GM12878 (cell line): Measurements from ENCODE around the gene ZNF367. TPM values are rescaled to one million over a fixed set of nuclear protein-coding genes. Genes with fewer than 3 reads are reported as not detected.

ENCODE experiments used
- ATAC-seq: fragments of 200-7000 bp; cut with Tn5 transposase; 3 replicates; pipeline ENCODE4 v1.9.1; 2020; ENCODE audit warnings: mild to moderate bottlenecking, moderate library complexity
- BruUV-seq: library from RNA; stranded (reverse); fragments of 400-500 nt; replicated peaks from 2 replicates; lab custom pipeline; 2021; lab: Mats Ljungman, UMichigan
- CTCF ChIA-PET: fragments of 300-600 bp; sonication (Branson Sonifier 250); formaldehyde crosslinking; extraction: SDS; loops from one replicate; lab custom pipeline; 2021; ENCODE audit warnings: inconsistent platforms; lab: Yijun Ruan, JAX
- POLR2A ChIA-PET: fragments of 350-600 bp; formaldehyde crosslinking; extraction: SDS; loops from one replicate; lab custom pipeline; 2021; ENCODE audit warnings: inconsistent platforms; lab: Charles Lee
- RAD21 ChIA-PET: fragments of 300-600 bp; sonication (Branson Sonifier 250); formaldehyde crosslinking; loops from one replicate; lab custom pipeline; 2023; ENCODE audit warnings: antibody characterized with exemption; ENCODE audit not compliant: unreplicated experiment; lab: Charles Lee
- SMC1A ChIA-PET: fragments of 300-600 bp; sonication (Branson Sonifier 250); formaldehyde crosslinking; loops from one replicate; lab custom pipeline; 2023; ENCODE audit not compliant: unreplicated experiment, uncharacterized antibody; lab: Charles Lee
- DNase-seq: peaks from one replicate; pipeline ENCODE4 v3.0.0-alpha.2; 2011; ENCODE audit warnings: low read depth, low spot score
- FAIRE-seq: peaks from 3 replicates; lab custom pipeline; 2011; peaks lifted over from hg19 to GRCh38; lab: Jason Lieb, UNC
- H2AFZ ChIP-seq: 2 replicates; pipeline ENCODE4 v1.6.0; 2011; ENCODE audit warnings: low read depth, low read length, control low read depth; ENCODE audit not compliant: control insufficient read depth
- H3K27ac ChIP-seq: 2 replicates; pipeline ENCODE4 v1.5.1; 2011; ENCODE audit warnings: control low read depth; ENCODE audit not compliant: control insufficient read depth, insufficient read depth
- H3K27me3 ChIP-seq, 2 experiments: replicated peaks in 1 of 2; 2 replicates each; pipeline versions ENCODE4 v1.6.0 to v1.6.1; 2011; ENCODE audit warnings: low read length in 1 of 2; ENCODE audit not compliant: control insufficient read depth in 2 of 2, insufficient read depth in 2 of 2
- H3K36me3 ChIP-seq, 2 experiments: 2 replicates each; pipeline ENCODE4 v1.5.1; 2011; ENCODE audit warnings: low read length in 1 of 2; ENCODE audit not compliant: control insufficient read depth in 2 of 2, insufficient read depth in 2 of 2
- H3K4me1 ChIP-seq: 2 replicates; pipeline ENCODE4 v1.6.1; 2011; ENCODE audit warnings: mild to moderate bottlenecking, low read length, moderate library complexity, mixed read lengths; ENCODE audit not compliant: control insufficient read depth, insufficient read depth
- H3K4me2 ChIP-seq: 2 replicates; pipeline ENCODE4 v1.6.0; 2011; ENCODE audit warnings: control low read depth; ENCODE audit not compliant: control insufficient read depth, insufficient read depth
- H3K4me3 ChIP-seq: fragments of 200-600 bp; sonication (generic); 2 replicates; pipeline ENCODE4 v1.5.1; 2016
- H3K79me2 ChIP-seq: 2 replicates; pipeline ENCODE4 v1.6.0; 2011; ENCODE audit warnings: low read length; ENCODE audit not compliant: control insufficient read depth, insufficient read depth
- H3K9ac ChIP-seq: 2 replicates; pipeline ENCODE4 v1.8.0; 2011; ENCODE audit warnings: low read length, control low read depth, mixed read lengths; ENCODE audit not compliant: control insufficient read depth, insufficient read depth
- H3K9me3 ChIP-seq: replicated peaks from 3 replicates; pipeline ENCODE4 v1.5.1; 2011; ENCODE audit warnings: mild to moderate bottlenecking, low read length; ENCODE audit not compliant: control insufficient read depth, insufficient read depth
- H4K20me1 ChIP-seq: 2 replicates; pipeline ENCODE4 v1.6.0; 2011; ENCODE audit not compliant: control insufficient read depth, insufficient read depth
- HDAC6 ChIP-seq: fragments of 200-600 bp; sonication (generic); IDR thresholded peaks from one replicate; pipeline ENCODE4 v1.8.0; 2017; ENCODE audit warnings: antibody characterized with exemption; ENCODE audit not compliant: unreplicated experiment
- NR2C1 ChIP-seq: fragments of 450-650 bp; IDR thresholded peaks from 2 replicates; pipeline ENCODE4 v1.6.1; 2017; ENCODE audit warnings: antibody characterized with exemption, mild to moderate bottlenecking, moderate library complexity
- PML ChIP-seq: IDR thresholded peaks from 2 replicates; pipeline ENCODE4 v1.6.1; 2012; ENCODE audit warnings: low read length, inconsistent platforms
- WGBS: methylation state at CpG from one replicate; pipeline ENCODE4 v1.1.6; 2016; ENCODE audit warnings: low lambda C conversion rate; ENCODE audit not compliant: insufficient replicate concordance, insufficient coverage; ENCODE audit errors: missing lambda C conversion rate; 5-methylcytosine and 5-hydroxymethylcytosine counted together
- in situ Hi-C: fragments of 300-500 bp; cut with MboI; formaldehyde crosslinking; loops from 9 replicates; pipeline ENCODE4 v1.14.3; 2018; ENCODE audit warnings: mixed read lengths
- intact Hi-C: fragments of 100-400 bp; cut with micrococcal nuclease; formaldehyde crosslinking; loops from one replicate; pipeline ENCODE4 v1.14.2; 2022; ENCODE audit not compliant: unreplicated experiment
- polyA plus RNA-seq, 11 experiments: library from polyadenylated mRNA; depleted of rRNA in 4 of 11; unstranded in 6 of 11; stranded (reverse) in 5 of 11; fragments of >200 nt; fragmentation: Nextera tagmentation in 4 of 11; fragmentation: Illumina TruSeq in 1 of 11; extraction: Ambion mirVana in 4 of 11; extraction: Trizol in 1 of 11; gene quantifications; 1 replicate in 1 of 11; 2 replicates in 10 of 11; pipeline versions ENCODE4 v1.2.1 to v1.2.3, GENCODE V29; 2011 to 2016; ENCODE audit warnings: inconsistent platforms in 2 of 11, missing spikeins in 2 of 11, low read depth in 1 of 11
- total RNA-seq, 4 experiments: library from RNA; depleted of rRNA in 3 of 4; stranded (reverse); fragments of >200 nt in 3 of 4; fragmentation: Illumina TruSeq in 1 of 4; extraction: Trizol in 1 of 4; gene quantifications; 2 replicates each; pipeline versions ENCODE4 v1.2.1 to v1.2.3, GENCODE V29; 2013 to 2021
- TF ChIP-seq, protein P1 (sequence below): IDR thresholded peaks from 2 replicates; pipeline ENCODE4 v1.6.1; 2012; ENCODE audit warnings: mild to moderate bottlenecking, low read depth, low read length

ZNF367 gene
- total and polyA plus RNA-seq, 10 of the 15 experiments (the other 5 are each of a cell fraction or from before 2014, with no cell fraction given) = 2.9 to 16.3 (median 11.1) TPM

DNA sequence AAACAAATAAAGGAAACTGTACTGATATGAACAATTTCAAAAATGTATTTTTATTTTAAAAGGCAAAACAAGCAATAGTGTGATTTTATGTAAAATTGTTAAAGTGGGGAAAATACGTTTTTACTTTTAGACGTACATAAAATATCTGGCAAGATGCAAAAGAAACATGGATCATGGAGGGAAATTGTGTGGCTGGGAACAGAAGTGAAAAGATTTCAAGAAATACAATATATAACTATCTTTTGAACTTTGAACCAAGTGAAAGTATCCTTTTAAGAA lies 1.5 kb upstream of the ZNF367 start:
- in situ Hi-C loops (loop anchor here (10.0 to 25.0 kb wide), 2 partner anchors 1085 to 1218 kb away; partner anchors contain the start of genes NCBP1, TMOD1 and TSTD2), intact Hi-C loops (loop anchor here (2.0 to 10.0 kb wide), 2 partner anchors 31 to 145 kb away; partner anchors contain the start of gene HABP4)
- H3K9ac ChIP-seq = peak overlapping the region; percentile 50
- DNase-seq (no peak), ATAC-seq (no peak), FAIRE-seq (peak; percentile 66)
- SMC1A ChIA-PET = interaction anchor here (1.0 kb wide), 1 partner anchor 20 kb away, joined by 3 read pairs; no protein-coding TSS in a partner anchor
- no peaks in the 10 kb centered on the region for H3K36me3 ChIP-seq
- CTCF ChIA-PET = interaction anchor here (0.8 kb wide), 1 partner anchor 33 kb away, joined by 4 read pairs; no protein-coding TSS in a partner anchor
- no peaks in the 10 kb centered on the region for H4K20me1 ChIP-seq
- no peaks in the 10 kb centered on the region for H3K27me3 ChIP-seq
- 0% methylated on average over 2 of the region's 2 CpGs for WGBS
- TSS peak; percentile 88 for BruUV-seq
- peak overlapping the region; percentile 91 for H3K4me3 ChIP-seq
- peak overlapping the region; percentile 93 for H2AFZ ChIP-seq
- peak overlapping the region; percentile 90 for H3K27ac ChIP-seq
- H3K79me2 ChIP-seq = peaks cover 23% of the 10 kb centered on the region
- TF ChIP-seq NR2C1 = peak; percentile 42
- peak; percentile 4; the same call in 1 of the 2 replicates for TF ChIP-seq PML
- TF ChIP-seq HDAC6 = no peak
- TF ChIP-seq, protein P1, sequence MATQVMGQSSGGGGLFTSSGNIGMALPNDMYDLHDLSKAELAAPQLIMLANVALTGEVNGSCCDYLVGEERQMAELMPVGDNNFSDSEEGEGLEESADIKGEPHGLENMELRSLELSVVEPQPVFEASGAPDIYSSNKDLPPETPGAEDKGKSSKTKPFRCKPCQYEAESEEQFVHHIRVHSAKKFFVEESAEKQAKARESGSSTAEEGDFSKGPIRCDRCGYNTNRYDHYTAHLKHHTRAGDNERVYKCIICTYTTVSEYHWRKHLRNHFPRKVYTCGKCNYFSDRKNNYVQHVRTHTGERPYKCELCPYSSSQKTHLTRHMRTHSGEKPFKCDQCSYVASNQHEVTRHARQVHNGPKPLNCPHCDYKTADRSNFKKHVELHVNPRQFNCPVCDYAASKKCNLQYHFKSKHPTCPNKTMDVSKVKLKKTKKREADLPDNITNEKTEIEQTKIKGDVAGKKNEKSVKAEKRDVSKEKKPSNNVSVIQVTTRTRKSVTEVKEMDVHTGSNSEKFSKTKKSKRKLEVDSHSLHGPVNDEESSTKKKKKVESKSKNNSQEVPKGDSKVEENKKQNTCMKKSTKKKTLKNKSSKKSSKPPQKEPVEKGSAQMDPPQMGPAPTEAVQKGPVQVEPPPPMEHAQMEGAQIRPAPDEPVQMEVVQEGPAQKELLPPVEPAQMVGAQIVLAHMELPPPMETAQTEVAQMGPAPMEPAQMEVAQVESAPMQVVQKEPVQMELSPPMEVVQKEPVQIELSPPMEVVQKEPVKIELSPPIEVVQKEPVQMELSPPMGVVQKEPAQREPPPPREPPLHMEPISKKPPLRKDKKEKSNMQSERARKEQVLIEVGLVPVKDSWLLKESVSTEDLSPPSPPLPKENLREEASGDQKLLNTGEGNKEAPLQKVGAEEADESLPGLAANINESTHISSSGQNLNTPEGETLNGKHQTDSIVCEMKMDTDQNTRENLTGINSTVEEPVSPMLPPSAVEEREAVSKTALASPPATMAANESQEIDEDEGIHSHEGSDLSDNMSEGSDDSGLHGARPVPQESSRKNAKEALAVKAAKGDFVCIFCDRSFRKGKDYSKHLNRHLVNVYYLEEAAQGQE = no peak
- RAD21 ChIA-PET = interaction anchor here (0.6 to 1.5 kb wide), 4 partner anchors 30 to 247 kb away, joined by 3 to 4 read pairs (median 4); no protein-coding TSS in a partner anchor
- POLR2A ChIA-PET = interaction anchor here (0.9 to 1.2 kb wide), 2 partner anchors 30 to 147 kb away, joined by 4 read pairs; no protein-coding TSS in a partner anchor
- peaks cover 14% of the 10 kb centered on the region for H3K4me1 ChIP-seq
- H3K4me2 ChIP-seq = peak overlapping the region; percentile 83
- H3K9me3 ChIP-seq = no peaks in the 10 kb centered on the region
